Activated T-cell treated with anti-CD3 and anti-CD28 coated beads, Interleukin-2, amount 50 U/mL, for 1 hour (primary cell): ENCODE results near the gene COPS2.
"Not testable (repeated sequence)": the region's sequence is repeated elsewhere in the genome, so short reads cannot be mapped to it uniquely, and the experiment has no call there.

ENCODE experiments used
- DNase-seq: peaks from one replicate; pipeline ENCODE4 v3.0.0-alpha.2; 2020

COPS2 gene

GRCh38 chr15:49101536-49101935, 53.9 kb downstream of the COPS2 start:
- no peak for DNase-seq

GRCh38 chr15:49096090-49096750, 59.2 kb downstream of the COPS2 start:
- DNase-seq: no peak

GRCh38 chr15:49094923-49095322, 60.5 kb downstream of the COPS2 start:
- DNase-seq: no peak

- no peak for DNase-seq
These were observed 61.9 kb downstream of the COPS2 start for GRCh38 chr15:49093252-49094105.

- DNase-seq: no peak
These were observed 66.4 kb downstream of the COPS2 start for GRCh38 chr15:49088996-49089395.

- DNase-seq: no peak
These were observed 69.5 kb downstream of the COPS2 start for GRCh38 chr15:49085696-49086459.

- no peak for DNase-seq
These were observed 71.2 kb downstream of the COPS2 start for GRCh38 chr15:49084285-49084570.

GRCh38 chr15:49083401-49084284, 71.8 kb downstream of the COPS2 start:
- DNase-seq: no peak

GRCh38 chr15:49082960-49083359, 72.4 kb downstream of the COPS2 start:
- DNase-seq: no peak

- no peak for DNase-seq
These were observed 75.9 kb downstream of the COPS2 start for GRCh38 chr15:49079340-49080039.

- no peak for DNase-seq
These were observed 79.5 kb downstream of the COPS2 start for GRCh38 chr15:49075881-49076280.

GRCh38 chr15:49074589-49075287, 80.7 kb downstream of the COPS2 start:
- not testable (repeated sequence) for DNase-seq
